HCT116 (cell line): ENCODE measurements around the gene MEP1B.
A peak's percentile ranks its signal among the peaks of the same experiment; 100 is the strongest.

ENCODE experiments used
- CEBPB ChIP-seq: IDR thresholded peaks from 2 replicates; pipeline ENCODE4 v1.6.1; 2012; ENCODE audit warnings: low read depth
- CTCF ChIP-seq, 3 experiments: fragments of 200-600 bp in 1 of 3; sonication (generic) in 1 of 3; IDR thresholded peaks in 2 of 3; conservative IDR thresholded peaks in 1 of 3; 2 replicates each; pipeline ENCODE4 v1.5.1; 2012 to 2017; ENCODE audit warnings: low read depth in 2 of 3, low read length in 2 of 3, antibody characterized with exemption in 1 of 3, borderline replicate concordance in 1 of 3, control low read depth in 1 of 3, mild to moderate bottlenecking in 1 of 3, mixed read lengths in 1 of 3, mixed run types in 1 of 3, moderate library complexity in 1 of 3; ENCODE audit not compliant: insufficient read depth in 1 of 3
- EZH2 ChIP-seq: fragments of 200-600 bp; sonication (generic); IDR thresholded peaks from 2 replicates; pipeline ENCODE4 v1.6.1; 2017; ENCODE audit warnings: antibody characterized with exemption, mixed run types
- EZH2phosphoT487 ChIP-seq: fragments of 200-600 bp; IDR thresholded peaks from 2 replicates; pipeline ENCODE4 v1.6.1; 2018; ENCODE audit warnings: antibody characterized with exemption, borderline replicate concordance
- FOSL1 ChIP-seq: IDR thresholded peaks from 2 replicates; pipeline ENCODE4 v1.6.1; 2012; ENCODE audit warnings: low read depth
- JUND ChIP-seq: IDR thresholded peaks from 2 replicates; pipeline ENCODE4 v1.6.1; 2012
- MAX ChIP-seq: IDR thresholded peaks from 2 replicates; pipeline ENCODE4 v1.6.1; 2012
- POLR2A ChIP-seq: IDR thresholded peaks from 2 replicates; pipeline ENCODE4 v1.7.0; 2011; ENCODE audit warnings: borderline replicate concordance; ENCODE audit not compliant: insufficient read depth, insufficient read length; ENCODE audit errors: extremely low read depth
- POLR2AphosphoS5 ChIP-seq: IDR thresholded peaks from 2 replicates; pipeline ENCODE4 v1.6.1; 2011; ENCODE audit warnings: mild to moderate bottlenecking, low read depth, low read length, moderate library complexity
- SP1 ChIP-seq: IDR thresholded peaks from 2 replicates; pipeline ENCODE4 v1.6.1; 2012; ENCODE audit warnings: low read depth
- YY1 ChIP-seq: IDR thresholded peaks from 2 replicates; pipeline ENCODE4 v1.6.1; 2011; ENCODE audit warnings: low read length, low read depth, moderate library complexity, mild to moderate bottlenecking; ENCODE audit not compliant: insufficient replicate concordance; ENCODE audit errors: extremely low read depth
- ZNF274 ChIP-seq: fragments of 200-500 bp; sonication (Bioruptor generic); IDR thresholded peaks from 2 replicates; pipeline ENCODE4 v1.6.1; 2014; ENCODE audit warnings: mild to moderate bottlenecking, low read depth, low read length, inconsistent platforms
- TF ChIP-seq, protein P1 (sequence below): IDR thresholded peaks from 2 replicates; pipeline ENCODE4 v1.6.1; 2012; ENCODE audit warnings: low read depth

GRCh38 chr18:32238635-32239268 lies 48.9 kb downstream of the MEP1B start:
- TF ChIP-seq CTCF (IDR thresholded peaks at IDR 0.05 in 2 of 3, conservative IDR thresholded peaks at IDR 0.05 in 1 of 3; ENCODE audit: borderline replicate concordance in 1 of 3, insufficient read depth in 1 of 3, low read depth in 2 of 3, low read length in 2 of 3) (peak in 1 of 3 experiments; percentile 18; a peak in 2 of 6 replicates), JUND (no peak), POLR2AphosphoS5 (no peak), YY1 (no peak), EZH2phosphoT487 (no peak), SP1 (no peak), MAX (no peak), ZNF274 (no peak), FOSL1 (no peak), CEBPB (no peak), EZH2 (no peak), POLR2A (no peak)
- TF ChIP-seq, protein P1, sequence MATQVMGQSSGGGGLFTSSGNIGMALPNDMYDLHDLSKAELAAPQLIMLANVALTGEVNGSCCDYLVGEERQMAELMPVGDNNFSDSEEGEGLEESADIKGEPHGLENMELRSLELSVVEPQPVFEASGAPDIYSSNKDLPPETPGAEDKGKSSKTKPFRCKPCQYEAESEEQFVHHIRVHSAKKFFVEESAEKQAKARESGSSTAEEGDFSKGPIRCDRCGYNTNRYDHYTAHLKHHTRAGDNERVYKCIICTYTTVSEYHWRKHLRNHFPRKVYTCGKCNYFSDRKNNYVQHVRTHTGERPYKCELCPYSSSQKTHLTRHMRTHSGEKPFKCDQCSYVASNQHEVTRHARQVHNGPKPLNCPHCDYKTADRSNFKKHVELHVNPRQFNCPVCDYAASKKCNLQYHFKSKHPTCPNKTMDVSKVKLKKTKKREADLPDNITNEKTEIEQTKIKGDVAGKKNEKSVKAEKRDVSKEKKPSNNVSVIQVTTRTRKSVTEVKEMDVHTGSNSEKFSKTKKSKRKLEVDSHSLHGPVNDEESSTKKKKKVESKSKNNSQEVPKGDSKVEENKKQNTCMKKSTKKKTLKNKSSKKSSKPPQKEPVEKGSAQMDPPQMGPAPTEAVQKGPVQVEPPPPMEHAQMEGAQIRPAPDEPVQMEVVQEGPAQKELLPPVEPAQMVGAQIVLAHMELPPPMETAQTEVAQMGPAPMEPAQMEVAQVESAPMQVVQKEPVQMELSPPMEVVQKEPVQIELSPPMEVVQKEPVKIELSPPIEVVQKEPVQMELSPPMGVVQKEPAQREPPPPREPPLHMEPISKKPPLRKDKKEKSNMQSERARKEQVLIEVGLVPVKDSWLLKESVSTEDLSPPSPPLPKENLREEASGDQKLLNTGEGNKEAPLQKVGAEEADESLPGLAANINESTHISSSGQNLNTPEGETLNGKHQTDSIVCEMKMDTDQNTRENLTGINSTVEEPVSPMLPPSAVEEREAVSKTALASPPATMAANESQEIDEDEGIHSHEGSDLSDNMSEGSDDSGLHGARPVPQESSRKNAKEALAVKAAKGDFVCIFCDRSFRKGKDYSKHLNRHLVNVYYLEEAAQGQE = no peak
